EH (cell line): ENCODE results near the gene HORMAD2.

Source experiments
- DNase-seq: peaks from one replicate; pipeline ENCODE4 v3.0.0-alpha.2; 2015; ENCODE audit warnings: low read depth

Gene HORMAD2

DNA sequence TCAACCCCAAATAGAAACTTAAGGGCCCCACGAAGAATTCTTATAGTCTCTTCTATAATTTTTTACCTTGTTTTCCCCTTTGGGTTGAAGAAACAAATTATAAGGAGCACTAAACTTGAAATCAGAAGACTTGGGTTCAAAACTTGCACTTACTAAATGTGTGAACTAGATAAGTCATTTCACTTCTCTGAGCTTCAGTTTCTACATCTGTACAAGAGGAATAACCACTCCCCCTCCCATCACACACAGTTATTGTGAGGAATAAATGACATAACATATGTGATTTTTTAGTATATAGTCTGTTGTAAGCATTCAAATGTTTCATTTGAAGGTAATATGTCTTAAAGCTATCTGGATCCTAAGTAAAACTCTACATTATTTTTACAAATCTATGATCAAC is 87.5 kb downstream of the HORMAD2 start:
- DNase-seq: no peak

DNA sequence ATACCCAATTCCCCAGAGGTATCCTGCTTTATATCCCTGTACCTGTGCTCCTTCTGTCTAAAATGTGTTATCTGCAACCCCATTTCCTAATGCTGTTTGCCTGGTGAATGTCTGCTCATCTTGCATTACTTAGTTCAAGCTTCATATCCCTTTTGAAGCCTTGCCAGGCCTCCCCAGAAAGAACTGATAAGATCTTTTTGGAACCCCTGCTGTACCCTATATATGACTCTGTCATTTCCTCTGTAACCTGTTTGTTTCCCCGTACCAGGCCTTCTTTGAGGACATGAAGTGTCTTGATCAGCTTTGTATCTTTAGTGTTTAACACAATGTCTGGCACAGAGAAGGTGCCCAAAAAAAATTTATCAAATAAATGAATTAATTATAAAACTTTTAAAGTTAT is 88.7 kb downstream of the HORMAD2 start:
- no peak for DNase-seq

DNA sequence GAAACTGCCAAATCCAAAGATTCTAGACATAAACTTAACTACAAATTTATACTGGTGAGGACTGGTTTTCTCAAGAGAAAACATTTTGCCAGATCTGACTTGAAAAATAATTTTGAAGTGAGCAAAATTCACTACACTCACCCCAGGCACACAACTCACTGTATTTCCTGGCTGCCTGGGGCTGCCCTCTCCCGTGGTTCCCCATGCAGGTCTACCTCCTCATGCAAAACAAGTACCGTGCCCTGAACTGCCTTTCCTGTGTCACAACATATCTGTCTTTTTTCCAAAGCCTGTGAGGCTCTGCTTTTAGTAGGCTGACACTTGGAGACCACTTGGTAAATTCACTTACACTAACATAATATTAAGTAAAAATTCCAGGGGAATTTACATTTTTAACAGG is 89.9 kb downstream of the HORMAD2 start:
- no peak for DNase-seq

DNA sequence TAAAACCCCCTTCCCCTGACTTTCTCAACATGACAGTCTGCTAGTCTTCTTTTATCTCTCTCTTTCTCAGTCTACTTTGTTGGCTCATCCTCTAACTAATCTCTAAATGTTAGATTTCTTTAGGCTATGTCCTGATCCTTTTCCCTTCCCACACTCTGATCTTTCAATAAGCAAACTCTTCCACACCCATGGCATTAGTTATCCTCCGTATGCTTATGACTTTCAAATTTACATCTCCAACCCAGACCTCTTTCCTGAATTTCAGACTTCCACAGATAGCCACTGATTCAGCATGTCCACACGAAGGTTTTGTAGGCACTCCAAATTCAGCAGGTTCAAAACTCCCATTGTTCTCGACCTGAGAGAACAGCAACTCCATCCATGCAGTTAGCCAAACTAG is 90.7 kb downstream of the HORMAD2 start:
- no peak for DNase-seq

DNA sequence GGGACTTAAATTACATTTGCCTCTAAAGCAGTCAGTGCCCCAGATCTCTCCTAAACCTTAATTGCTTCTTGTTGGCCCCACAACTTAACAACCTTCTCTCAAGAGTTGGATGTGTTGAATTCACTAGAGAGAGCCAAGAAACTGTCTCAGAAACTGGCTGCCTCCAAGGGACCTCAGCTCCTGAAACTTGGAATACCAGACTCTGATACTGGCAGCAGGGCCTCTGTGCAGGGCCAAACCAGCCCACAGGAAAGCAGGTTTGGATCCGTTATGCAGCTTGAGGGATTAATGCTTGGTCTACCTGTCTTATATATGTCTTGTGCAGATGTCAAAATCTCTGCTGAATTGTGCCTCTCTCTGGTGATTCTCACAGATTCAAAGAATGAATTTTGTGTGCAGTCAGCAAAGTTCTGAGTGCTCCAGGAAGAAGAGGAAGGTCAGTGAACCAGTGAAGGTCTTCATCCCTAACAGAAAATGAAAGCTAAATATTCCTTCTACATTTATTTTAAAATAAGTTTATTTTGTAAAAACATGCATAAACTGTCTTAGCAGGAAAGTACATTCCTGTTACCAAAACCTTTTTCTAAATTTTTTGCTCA is 95.5 kb downstream of the HORMAD2 start:
- DNase-seq: no peak

DNA sequence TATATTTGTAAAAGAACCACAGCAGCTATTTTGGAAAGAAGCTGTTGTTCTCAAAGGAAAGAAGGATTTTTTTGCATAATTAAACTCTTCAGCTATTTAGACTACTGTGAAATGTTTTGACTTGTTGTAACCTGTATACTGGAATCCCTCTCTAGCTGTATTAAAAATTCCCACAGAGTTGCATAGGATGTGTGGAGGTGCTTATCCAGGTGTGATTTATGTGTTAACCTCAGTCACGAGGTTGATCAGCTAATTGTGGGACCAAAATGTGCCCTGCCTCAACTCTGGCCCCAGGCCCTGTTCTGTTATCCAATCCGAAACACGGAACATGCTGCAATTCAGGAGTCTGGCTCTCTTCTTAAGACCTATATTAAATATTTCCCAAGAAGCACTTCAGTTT is 96.2 kb downstream of the HORMAD2 start:
- DNase-seq: no peak

DNA sequence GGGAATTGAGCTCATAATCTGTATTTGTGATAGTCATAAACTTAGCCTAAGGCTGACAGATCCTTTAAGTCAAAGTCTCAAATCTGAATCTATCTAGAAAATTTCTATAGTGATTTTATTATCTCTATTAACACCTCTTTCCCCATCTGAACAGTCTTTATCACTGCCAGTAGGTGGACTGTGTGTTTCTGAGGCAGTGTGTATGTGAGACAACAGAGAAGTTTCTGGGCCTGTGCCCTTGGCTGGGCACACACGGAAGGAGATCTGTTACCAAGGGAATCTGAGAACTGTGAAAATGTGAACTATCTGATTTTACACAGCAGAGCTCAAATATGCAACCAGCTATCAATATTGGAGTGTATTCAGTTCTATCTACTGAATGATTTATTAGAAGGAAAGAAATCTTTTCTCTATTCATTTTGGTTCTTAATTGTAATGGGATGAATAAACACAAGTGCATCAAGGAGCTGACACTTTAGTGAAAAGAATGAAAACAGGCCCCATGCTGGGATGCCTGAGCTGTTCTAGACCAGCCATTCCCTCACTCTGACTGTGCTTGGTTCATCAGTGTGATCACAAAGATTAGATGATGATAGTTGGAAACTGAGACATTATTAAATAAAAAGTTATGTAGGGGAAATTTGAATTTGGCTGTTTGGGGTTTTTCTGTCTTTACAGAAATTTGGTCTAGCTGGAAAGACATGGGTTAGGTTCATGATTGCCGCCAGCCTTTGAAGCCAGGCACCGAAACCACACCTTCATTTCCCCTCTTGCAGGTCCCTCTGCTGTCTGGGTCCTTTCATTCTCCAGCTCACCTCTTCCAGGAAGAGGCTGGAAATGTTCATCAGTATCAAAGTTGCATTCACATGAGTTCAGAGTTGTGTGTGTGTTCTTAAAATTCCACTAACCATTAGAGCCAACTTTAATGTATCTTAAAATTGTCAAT is 98.2 kb downstream of the HORMAD2 start:
- DNase-seq: peak; percentile 18

DNA sequence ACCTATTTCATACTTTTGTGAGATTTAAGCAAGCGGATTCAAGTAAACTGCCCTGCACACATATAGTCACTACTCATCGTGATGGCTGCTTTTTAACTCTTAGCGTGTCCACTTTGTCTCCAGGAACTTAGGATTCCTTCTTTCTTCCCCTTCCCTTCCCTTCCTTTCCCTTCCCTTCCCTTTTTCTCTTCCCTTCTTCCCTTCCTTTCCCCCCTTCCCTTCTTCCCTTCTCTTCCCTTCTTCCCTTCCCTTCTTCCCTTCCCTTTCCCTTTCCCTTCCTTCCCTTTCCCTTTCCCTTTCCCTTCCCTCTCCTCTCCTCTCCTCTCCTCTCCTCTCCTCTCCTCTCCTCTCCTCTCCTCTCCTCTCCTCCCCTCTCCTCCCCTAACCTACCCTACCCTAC is 100.4 kb downstream of the HORMAD2 start:
- DNase-seq: no peak

DNA sequence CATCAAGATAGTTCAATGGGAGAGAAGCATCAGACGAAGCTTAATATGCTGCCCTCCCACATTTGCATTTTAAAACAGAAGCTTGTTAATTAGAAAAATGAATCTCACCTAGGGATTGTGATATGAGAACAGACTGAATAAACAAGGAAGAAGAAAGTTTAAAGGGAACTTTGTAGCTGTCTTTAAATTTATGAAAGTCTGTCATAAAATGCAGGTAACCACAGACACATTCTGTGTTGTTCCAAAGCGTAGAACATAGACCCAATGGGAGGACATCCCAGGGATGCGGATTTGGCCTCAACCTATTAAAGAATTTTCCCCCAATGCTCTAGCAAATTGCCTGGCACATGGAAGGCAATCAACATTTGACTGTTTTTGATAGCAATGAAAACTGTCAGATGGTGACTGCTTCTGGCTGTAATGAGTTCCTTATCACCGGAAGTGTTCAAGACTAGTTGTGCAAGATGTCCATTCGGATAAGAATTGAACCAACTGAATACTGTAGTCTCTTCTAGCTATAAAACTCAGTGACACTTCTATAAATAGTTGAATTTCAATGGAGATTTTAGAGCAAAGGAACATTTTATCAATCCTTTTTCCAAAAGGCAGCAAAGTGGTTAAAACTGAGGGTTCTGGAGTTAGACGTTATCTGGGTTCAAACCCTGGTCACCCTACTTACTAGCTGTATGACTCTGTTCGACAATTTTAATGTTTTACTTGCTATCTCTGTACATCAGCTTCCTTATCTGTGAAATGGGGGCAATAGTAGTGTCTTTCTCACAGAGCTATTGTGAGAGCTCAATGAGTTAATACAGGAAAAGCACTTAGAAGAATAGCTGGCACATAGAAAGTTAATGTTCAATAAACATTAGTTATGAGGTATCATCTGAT is 101.4 kb downstream of the HORMAD2 start:
- DNase-seq: no peak

DNA sequence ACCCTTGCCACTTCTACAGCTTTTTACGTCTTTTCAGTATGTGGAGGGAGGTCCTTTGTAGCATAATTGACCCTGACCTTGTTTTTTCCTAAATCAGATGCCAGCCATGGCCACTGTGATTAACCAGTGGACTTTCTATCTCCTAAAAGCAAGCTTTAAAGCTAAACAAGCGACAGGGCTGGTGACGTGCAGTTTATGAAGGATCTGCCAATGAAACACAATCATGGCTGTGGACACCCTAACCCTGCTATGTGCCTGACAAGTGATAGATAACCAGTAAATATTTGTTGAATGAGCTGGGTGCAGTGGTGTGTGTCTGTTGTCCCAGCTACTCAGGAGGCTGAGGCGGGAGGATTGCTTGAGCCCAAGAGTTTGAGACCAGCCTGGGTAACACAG is 102.1 kb downstream of the HORMAD2 start:
- DNase-seq: no peak

DNA sequence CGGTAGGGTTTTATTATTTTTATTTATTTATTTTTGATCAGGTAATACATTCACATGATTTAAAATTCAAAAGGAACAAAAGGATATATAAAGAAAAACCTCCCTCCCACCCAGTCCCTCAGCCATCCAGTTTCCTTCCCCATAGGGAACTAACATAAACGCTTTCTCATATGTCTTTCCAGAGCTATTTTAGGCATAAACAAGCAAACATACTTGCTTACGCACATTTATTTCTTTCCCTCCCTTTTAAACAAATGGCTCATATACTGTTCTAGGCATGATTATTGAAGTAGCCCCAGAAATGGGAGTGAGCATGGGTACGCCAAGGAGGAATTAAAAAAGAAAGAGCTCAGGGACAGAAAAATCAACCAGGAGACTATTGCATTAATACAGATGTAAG is 102.6 kb downstream of the HORMAD2 start:
- no peak for DNase-seq

DNA sequence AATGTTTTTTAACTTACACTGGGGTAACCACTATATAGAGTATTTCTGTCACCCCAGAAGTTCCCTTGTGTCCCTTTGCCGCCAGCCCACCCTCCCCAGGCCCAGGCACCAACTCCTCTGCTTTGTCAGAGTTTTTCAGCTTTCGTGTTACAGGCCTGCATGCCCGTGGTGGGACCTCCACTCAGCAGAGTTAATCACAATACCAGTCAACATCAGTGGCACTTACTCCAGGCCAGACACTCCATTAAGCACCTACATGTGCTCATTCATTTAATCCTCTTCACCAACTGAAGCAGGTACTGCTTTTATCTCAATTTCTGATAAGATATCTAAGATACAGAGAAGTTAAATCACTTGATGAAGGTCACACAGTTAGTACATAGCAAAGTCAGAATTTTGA is 103.0 kb downstream of the HORMAD2 start:
- no peak for DNase-seq

DNA sequence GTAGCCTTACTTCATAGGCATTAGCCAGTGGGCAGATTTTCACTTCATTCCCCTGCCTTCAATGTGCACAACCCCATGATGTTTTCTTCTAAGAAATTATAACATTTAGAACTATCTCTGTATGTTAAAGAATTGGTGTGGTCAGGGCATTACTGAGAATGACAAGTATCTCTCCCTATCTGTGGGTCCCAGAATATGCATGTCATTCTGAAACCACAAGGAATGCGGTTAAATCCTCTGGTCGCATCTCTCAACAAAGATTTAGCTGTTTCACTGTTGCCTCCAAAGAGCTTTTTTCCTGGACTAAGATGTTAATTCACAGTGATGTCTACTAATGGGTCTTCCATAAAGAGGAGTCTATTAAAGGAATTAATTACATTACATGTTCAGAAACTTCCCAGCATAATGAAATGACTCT is 103.6 kb downstream of the HORMAD2 start:
- peak; percentile 85 for DNase-seq

DNA sequence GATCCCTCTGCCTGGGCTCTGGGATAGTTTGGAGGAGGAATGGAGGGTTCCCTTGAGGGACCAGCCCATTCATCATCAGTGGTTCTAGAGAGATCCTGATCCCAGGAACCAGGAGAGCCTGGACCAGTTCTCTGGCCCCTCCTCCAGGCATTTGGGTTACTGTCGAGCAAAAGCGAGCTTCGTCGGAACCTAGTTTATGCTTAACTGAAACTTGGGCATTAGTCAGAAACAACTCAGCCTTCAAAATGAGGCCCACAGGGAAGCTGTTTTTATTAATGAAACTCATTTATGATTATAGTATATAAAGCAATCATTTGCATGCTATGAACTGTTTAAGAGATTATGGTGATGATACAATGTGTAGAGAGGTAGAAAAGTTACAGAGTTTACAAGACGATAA is 104.9 kb downstream of the HORMAD2 start:
- no peak for DNase-seq

DNA sequence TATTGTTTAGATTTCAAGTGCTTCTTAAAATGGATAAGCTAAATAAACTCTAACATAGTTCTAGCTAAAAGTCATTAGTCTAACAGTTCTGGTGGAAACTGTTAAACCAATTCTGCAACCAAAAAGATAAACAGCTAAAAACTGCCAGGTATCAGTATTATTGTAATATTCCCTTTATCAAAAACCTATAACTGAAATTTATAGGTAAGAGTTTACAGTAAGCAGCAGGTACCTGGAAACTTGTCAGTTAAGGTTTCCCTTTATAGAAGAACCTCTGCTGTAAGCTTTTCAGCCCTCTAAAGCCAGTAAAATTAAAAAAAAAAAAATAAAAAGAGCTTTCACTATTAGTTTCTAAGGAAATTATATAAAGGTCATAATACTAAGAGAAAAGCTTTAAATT is 105.3 kb downstream of the HORMAD2 start:
- no peak for DNase-seq

DNA sequence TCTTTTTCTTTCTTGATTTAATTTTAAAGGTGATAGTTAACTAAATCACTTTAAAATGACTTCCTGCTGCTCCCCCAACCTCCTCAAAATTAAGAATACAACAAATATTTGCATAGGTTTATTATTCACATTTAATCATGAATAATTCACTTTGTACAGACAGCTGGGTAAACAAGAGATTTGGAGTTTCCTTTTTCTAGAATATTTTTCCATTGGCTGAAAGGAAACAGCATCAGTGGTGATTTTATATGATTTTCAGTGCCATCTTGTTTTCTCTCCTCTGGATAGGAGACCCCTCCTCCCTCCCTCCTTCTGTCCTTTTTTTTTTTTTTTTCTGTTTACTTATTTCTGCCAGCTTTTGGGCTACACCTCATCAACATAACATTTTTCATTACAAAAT is 105.8 kb downstream of the HORMAD2 start:
- no peak for DNase-seq

DNA sequence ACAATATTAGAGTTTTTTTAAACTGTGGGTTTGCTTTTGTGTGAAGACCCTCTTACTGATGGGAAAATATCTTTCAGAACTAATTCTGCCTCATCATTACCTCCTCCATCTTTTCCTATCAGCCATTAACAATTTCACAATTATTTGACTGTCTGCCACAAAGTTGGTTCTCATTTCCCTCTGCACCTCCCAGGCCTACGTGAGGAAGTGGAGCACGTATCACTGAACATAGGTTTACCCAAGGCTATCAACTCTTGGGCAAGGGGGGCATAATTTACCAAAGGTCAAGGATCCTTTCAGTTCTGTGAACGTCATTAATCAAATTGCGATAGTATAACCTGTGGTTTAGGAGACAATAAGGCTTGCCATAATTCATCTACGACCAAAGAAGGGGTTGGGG is 106.2 kb downstream of the HORMAD2 start:
- DNase-seq: no peak

DNA sequence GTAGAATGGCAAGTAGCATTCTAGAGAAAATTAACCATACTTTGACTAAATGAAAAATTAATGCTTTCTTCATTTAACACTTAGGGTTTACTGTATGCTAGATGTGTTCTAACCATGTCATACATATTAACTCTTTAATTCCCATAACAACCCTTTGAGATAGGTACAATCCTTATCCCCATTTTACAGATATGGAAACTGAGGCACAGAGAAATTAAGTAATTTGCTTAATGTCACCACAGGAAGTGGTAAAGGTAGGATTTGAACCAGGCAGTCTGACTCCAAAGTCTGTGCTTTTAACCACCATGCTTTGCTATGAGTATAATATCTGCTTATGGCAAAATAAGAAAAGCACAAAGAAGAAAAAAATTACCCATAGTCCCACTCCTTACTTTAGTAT is 106.8 kb downstream of the HORMAD2 start:
- no peak for DNase-seq

DNA sequence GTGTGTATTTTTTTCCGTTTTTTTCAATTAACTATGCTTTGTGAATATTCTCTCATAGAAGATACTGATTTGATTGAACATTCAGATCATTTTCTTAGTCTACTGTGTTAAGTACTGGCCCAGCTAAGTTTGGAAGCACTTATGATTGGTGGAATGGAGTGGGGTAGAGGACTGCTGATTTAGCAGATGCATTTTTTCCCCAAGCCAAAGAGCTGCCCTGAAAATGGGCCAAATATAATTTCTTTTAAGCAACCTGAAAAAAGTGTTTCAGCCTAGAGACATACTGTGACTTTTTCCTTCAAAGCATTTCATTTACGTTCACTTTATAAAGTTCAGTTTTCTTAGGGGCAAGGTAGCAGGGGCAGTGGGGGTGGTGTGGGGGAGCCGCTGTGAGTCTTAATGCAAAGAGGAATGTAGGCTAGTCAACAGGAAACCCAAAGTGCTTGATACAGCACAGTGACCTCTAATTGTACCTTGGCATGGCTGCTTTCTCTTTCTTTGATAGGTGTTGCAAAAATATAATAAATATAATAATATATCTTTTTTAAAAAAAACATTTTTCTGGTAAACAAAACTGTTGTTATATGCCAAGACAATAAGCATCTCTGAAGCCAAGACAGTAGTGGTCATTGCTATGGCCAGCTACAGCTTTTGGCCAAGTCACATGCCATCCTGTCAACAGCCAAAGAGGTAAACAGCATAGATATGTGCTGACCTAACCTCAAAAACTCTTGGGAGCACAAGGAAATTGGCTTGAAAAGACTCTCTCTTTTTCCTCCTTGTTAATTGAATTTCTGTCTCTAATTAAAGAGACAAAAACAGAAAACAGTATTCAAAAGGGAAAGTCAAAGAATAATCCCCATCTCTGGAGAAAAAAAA is 107.5 kb downstream of the HORMAD2 start:
- DNase-seq: peak; percentile 32

DNA sequence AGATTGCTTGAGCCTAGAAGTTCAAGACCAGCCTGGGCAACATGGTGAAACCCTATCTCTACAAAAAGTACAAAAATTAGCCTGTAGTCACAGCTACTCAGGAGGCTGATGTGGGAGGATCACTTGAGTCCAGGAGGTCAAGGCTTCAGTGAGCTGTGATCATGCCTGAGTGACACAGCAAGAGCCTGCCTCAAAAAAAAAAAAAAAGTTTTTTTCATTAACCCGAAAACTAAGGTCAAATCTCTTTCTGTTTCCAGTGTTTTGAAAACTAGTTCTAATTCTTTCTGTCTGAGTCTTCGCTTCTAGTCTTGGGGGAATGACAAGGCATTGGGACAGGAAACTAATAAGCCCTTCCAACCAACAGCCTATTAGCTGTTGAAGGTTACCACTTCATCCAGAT is 108.6 kb downstream of the HORMAD2 start:
- peak; percentile 39 for DNase-seq

DNA sequence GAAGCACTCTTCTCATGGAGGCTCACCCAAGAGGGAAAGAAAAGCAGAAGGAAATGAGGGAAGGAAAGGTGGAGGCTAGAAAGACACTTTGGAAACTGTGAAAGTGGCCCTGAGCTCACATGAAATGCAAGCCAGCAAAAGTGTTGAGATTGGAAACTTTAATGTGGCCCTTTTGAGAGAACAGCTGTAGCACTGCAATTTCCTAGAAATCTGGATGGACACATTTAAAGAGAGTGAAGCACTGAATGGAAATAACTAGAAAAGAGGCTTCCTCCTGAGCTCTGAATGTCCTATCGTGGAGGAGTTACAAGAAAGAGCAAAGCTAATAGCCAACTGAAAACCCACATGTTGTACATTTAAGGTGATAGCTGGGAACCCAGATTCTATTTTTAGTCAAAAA is 110.3 kb downstream of the HORMAD2 start:
- no peak for DNase-seq
